IMR-90 (cell line): ENCODE measurements around the gene SYTL3. TPM values are rescaled to one million over a fixed set of nuclear protein-coding genes. Genes with fewer than 3 reads are reported as not detected.

Experiments
- ATAC-seq: fragments of 200-7000 bp; cut with Tn5 transposase; 2 replicates; pipeline ENCODE4 v1.9.1; 2020; ENCODE audit warnings: low read depth, mild to moderate bottlenecking, moderate library complexity
- BruUV-seq: library from RNA; stranded (reverse); fragments of 400-500 nt; replicated peaks from 2 replicates; lab custom pipeline; 2021; lab: Mats Ljungman, UMichigan
- CTCF ChIA-PET: fragments of 300-600 bp; formaldehyde crosslinking; extraction: SDS; loops from one replicate; lab custom pipeline; 2021; ENCODE audit warnings: antibody characterized with exemption; lab: Yijun Ruan, JAX
- POLR2A ChIA-PET: fragments of 300-600 bp; sonication (Branson Sonifier 250); formaldehyde crosslinking; loops from one replicate; lab custom pipeline; 2022; ENCODE audit warnings: antibody characterized with exemption; ENCODE audit not compliant: unreplicated experiment; lab: Charles Lee
- DNase-seq: peaks from one replicate; pipeline ENCODE4 v3.0.0; 2013
- H2AFZ ChIP-seq: replicated peaks from 2 replicates; pipeline ENCODE3; 2013; ENCODE audit warnings: low read length, mild to moderate bottlenecking; ENCODE audit not compliant: poor library complexity
- H2AK5ac ChIP-seq: 2 replicates; pipeline ENCODE4 v1.6.1; 2013; ENCODE audit warnings: low read depth, low read length, inconsistent platforms
- H2AK9ac ChIP-seq: replicated peaks from 2 replicates; pipeline ENCODE3; 2013; ENCODE audit warnings: mild to moderate bottlenecking, low read depth, low read length, moderate library complexity; ENCODE audit not compliant: poor library complexity
- H2BK120ac ChIP-seq: 2 replicates; pipeline ENCODE4 v1.6.1; 2013; ENCODE audit warnings: low read depth, low read length, inconsistent platforms
- H2BK15ac ChIP-seq: 3 replicates; pipeline ENCODE4 v1.6.1; 2013; ENCODE audit warnings: low read depth, low read length, inconsistent platforms
- H2BK20ac ChIP-seq: 2 replicates; pipeline ENCODE4 v1.6.1; 2013; ENCODE audit warnings: low read depth, mild to moderate bottlenecking, inconsistent platforms, low read length, moderate library complexity
- H2BK5ac ChIP-seq: 2 replicates; pipeline ENCODE4 v1.6.1; 2013; ENCODE audit warnings: mild to moderate bottlenecking, low read depth, low read length, inconsistent platforms; ENCODE audit not compliant: poor library complexity, severe bottlenecking
- H3K14ac ChIP-seq: replicated peaks from 2 replicates; pipeline ENCODE4 v1.6.1; 2013; ENCODE audit warnings: low read depth, low read length, inconsistent platforms
- H3K18ac ChIP-seq: 2 replicates; pipeline ENCODE4 v1.6.1; 2013; ENCODE audit warnings: low read depth, low read length, control low read depth
- H3K23ac ChIP-seq: 2 replicates; pipeline ENCODE4 v1.6.1; 2013; ENCODE audit warnings: low read depth, low read length, inconsistent platforms
- H3K27ac ChIP-seq: 2 replicates; pipeline ENCODE4 v1.5.1; 2013; ENCODE audit warnings: mild to moderate bottlenecking, control low read depth, low read length; ENCODE audit not compliant: insufficient read depth
- H3K27me3 ChIP-seq: 2 replicates; pipeline ENCODE4 v1.6.1; 2013; ENCODE audit warnings: low read length; ENCODE audit not compliant: control insufficient read depth, insufficient read depth
- H3K36me3 ChIP-seq: 2 replicates; pipeline ENCODE4 v1.6.1; 2013; ENCODE audit warnings: low read length, mixed read lengths; ENCODE audit not compliant: control insufficient read depth, insufficient read depth
- H3K4ac ChIP-seq: 2 replicates; pipeline ENCODE4 v1.6.1; 2013; ENCODE audit warnings: low read depth, low read length, inconsistent platforms
- H3K4me1 ChIP-seq: 2 replicates; pipeline ENCODE4 v1.6.1; 2013; ENCODE audit warnings: low read length, mixed read lengths; ENCODE audit not compliant: control insufficient read depth, insufficient read depth
- H3K4me2 ChIP-seq: 2 replicates; pipeline ENCODE4 v1.6.1; 2013; ENCODE audit warnings: low read depth, mild to moderate bottlenecking, control low read depth, low read length, moderate library complexity
- H3K4me3 ChIP-seq: 2 replicates; pipeline ENCODE4 v1.5.1; 2013; ENCODE audit warnings: low read depth, mild to moderate bottlenecking, control low read depth, low read length, moderate library complexity; ENCODE audit not compliant: insufficient read depth
- H3K56ac ChIP-seq: 2 replicates; pipeline ENCODE4 v1.6.1; 2013; ENCODE audit warnings: low read length, inconsistent platforms; ENCODE audit not compliant: insufficient read depth; ENCODE audit errors: extremely low read depth
- H3K79me1 ChIP-seq, 2 experiments: 2 replicates each; pipeline ENCODE4 v1.6.1; 2013; ENCODE audit warnings: low read length in 2 of 2, inconsistent platforms in 1 of 2, low read depth in 1 of 2
- H3K9ac ChIP-seq: 2 replicates; pipeline ENCODE4 v1.6.1; 2013; ENCODE audit warnings: low read depth, low read length, control low read depth
- H3K9me1 ChIP-seq: 2 replicates; pipeline ENCODE4 v1.6.1; 2013; ENCODE audit warnings: low read length, inconsistent platforms; ENCODE audit not compliant: insufficient read depth
- H3K9me3 ChIP-seq: 2 replicates; pipeline ENCODE4 v1.6.1; 2013; ENCODE audit warnings: low read length; ENCODE audit not compliant: control insufficient read depth, insufficient read depth
- H4K20me1 ChIP-seq: 2 replicates; pipeline ENCODE4 v1.6.1; 2013; ENCODE audit warnings: low read length, inconsistent platforms; ENCODE audit not compliant: insufficient read depth
- H4K5ac ChIP-seq: 2 replicates; pipeline ENCODE4 v1.6.1; 2013; ENCODE audit warnings: mild to moderate bottlenecking, low read depth, low read length, control low read depth
- H4K8ac ChIP-seq, 2 experiments: 2 replicates each; pipeline ENCODE4 v1.6.1; 2013; ENCODE audit warnings: low read depth in 2 of 2, low read length in 2 of 2, control low read depth in 1 of 2, inconsistent platforms in 1 of 2
- H4K91ac ChIP-seq: 2 replicates; pipeline ENCODE4 v1.6.1; 2013; ENCODE audit warnings: low read depth, low read length, inconsistent platforms; ENCODE audit not compliant: insufficient read depth
- NFE2L2 ChIP-seq: fragments of 150-350 bp; IDR thresholded peaks from 2 replicates; pipeline ENCODE4 v1.6.1; 2016; ENCODE audit warnings: low read depth, mild to moderate bottlenecking, low read length
- WGBS, 2 experiments: methylation state at CpG; one replicate each; pipeline versions ENCODE4 v1.1.5 to v1.1.7; 2013; ENCODE audit warnings: missing lambda C conversion rate in 2 of 2; ENCODE audit not compliant: insufficient read length in 1 of 2; ENCODE audit errors: extremely low coverage in 2 of 2; 5-methylcytosine and 5-hydroxymethylcytosine counted together
- dilution Hi-C: fragments of 300-500 bp; cut with HindIII; formaldehyde crosslinking; loops from one replicate; pipeline ENCODE4 v1.14.3; 2018; ENCODE audit warnings: low sequenced_read_pairs; ENCODE audit not compliant: unreplicated experiment
- in situ Hi-C: fragments of 300-500 bp; cut with MboI; formaldehyde crosslinking; loops from 3 replicates; pipeline ENCODE4 v1.14.3; 2019; ENCODE audit warnings: low sequenced_read_pairs, inconsistent platforms, mixed read lengths
- intact Hi-C: fragments of 100-400 bp; cut with micrococcal nuclease; formaldehyde crosslinking; loops from 2 replicates; pipeline ENCODE4 v1.10.0; 2022
- polyA plus RNA-seq, 3 experiments: library from polyadenylated mRNA; depleted of rRNA; stranded (reverse); fragments of >200 nt; gene quantifications; 2 replicates each; pipeline ENCODE4 v1.2.3, GENCODE V29; 2012; ENCODE audit warnings: low replicate concordance in 1 of 3
- total RNA-seq: library from RNA; depleted of rRNA; stranded (reverse); fragments of >200 nt; gene quantifications from 2 replicates; pipeline ENCODE4 v1.2.3, GENCODE V29; 2012

The SYTL3 gene
- total and polyA plus RNA-seq, 2 of the 4 experiments (the other 2 are of a cell fraction) = 2.9 to 4.3 TPM

DNA sequence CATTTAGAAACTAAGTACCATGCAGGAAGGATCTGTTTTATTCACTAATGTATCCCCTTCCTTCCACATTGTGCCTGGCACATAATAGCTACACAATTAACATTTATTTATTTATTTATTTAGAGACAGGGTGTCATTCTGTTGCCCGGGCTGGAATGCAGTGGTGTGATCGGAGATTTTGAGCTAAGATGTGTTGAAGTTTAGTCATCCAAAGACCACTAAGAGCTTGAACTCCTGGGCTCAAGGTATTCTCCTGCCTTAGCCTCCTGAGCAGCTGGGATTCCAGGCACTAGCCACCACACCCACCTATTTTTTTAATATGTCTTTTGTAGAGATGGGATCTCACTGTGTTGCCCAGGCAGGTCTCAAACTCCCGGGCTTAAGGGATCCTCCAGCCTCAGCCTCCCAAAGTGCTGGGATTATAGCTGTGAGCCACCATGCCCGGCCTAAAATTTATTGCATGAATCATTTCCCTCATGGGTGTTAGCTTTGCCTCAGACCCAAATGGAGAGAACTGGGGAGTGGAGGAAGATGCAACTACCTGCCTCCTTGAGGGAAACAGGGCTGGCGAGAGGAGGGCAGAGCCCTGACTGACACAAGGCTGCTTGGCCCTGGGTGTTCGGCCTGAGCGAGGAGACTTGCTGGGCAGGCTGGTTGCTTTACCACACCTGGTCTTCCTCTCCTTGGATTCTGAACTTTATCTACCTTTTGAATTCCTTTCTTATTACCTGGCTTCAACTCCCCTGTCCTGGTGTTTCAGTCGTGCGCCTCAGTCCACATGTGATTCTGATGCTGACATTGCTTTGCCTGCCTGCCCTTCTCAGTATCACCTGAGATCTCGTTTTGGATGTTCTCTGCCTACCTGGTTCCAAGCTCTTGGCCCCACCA lies 3.6 kb upstream of the SYTL3 start:
- Histone ChIP-seq H3K9ac (no peak overlapping the region), H3K27me3 (no peaks in the 10 kb centered on the region), H3K14ac (no peak overlapping the region; the same call in 1 of the 2 replicates), H3K18ac (no peak overlapping the region), H3K9me1 (peaks cover 16% of the 10 kb centered on the region), H2BK20ac (peak overlapping the region; percentile 28; the same call in 1 of the 2 replicates), H3K56ac (no peak overlapping the region), H2AK9ac (no peak overlapping the region), H3K4ac (peak overlapping the region; percentile 37), H4K91ac (peak overlapping the region; percentile 19; the same call in 1 of the 2 replicates), H3K4me1 (peaks cover 25% of the 10 kb centered on the region), H3K4me2 (no peak overlapping the region), H3K4me3 (no peak overlapping the region), H3K23ac (peak overlapping the region; percentile 39; the same call in 1 of the 2 replicates), H2BK5ac (no peak overlapping the region), H2BK15ac (peak overlapping the region; percentile 53; the same call in 2 of the 3 replicates), H3K9me3 (no peaks in the 10 kb centered on the region), H4K8ac (no peak overlapping the region), H3K36me3 (no peaks in the 10 kb centered on the region), H3K79me1 (peaks cover 6 to 41% of the 10 kb centered on the region in 2 experiments; a peak in 3 of 4 replicates), H3K27ac (no peak overlapping the region), H4K20me1 (peaks cover 13% of the 10 kb centered on the region), H2AFZ (peak overlapping the region; percentile 38), H4K5ac (no peak overlapping the region), H2BK120ac (peak overlapping the region; percentile 65), H2AK5ac (peak overlapping the region; percentile 68)
- ATAC-seq (no peak), DNase-seq (no peak)
- ChIA-PET POLR2A (no interaction called here), CTCF (interaction anchor here (0.8 to 2.3 kb wide), 2 partner anchors 15 to 45 kb away, joined by 4 to 9 read pairs; no protein-coding TSS in a partner anchor)
- dilution Hi-C loops (no loop called here), in situ Hi-C loops (loop anchor here (25.0 kb wide), 1 partner anchor 1066 kb away; no protein-coding TSS in a partner anchor), intact Hi-C loops (no loop called here)
- no peak for TF ChIP-seq NFE2L2
- WGBS, 2 experiments = 85% methylated on average over 4 of the region's 10 CpGs; no CpG with 5 or more reads in 1 of the 2 experiments
- no TSS peak for BruUV-seq
